Transverse colon (tissue), 4 donors: ENCODE measurements around the gene GALNT18. TPM values are rescaled to one million over a fixed set of nuclear protein-coding genes. Genes with fewer than 3 reads are reported as not detected.

ENCODE experiments used
- DNase-seq: peaks from one replicate; pipeline ENCODE4 v3.0.0-alpha.2; 2019
- H3K27ac ChIP-seq, 4 donors: fragments of 200-600 bp; sonication (generic); 2 replicates each; pipeline ENCODE4 v1.5.1; 2016 to 2018; ENCODE audit warnings: inconsistent platforms in 4 of 4
- H3K27me3 ChIP-seq: fragments of 200-600 bp; sonication (generic); 2 replicates; pipeline ENCODE4 v1.5.1; 2017; ENCODE audit warnings: inconsistent platforms
- H3K36me3 ChIP-seq, 4 donors: fragments of 200-600 bp; sonication (generic); 2 replicates each; pipeline ENCODE4 v1.5.1; 2017 to 2019; ENCODE audit warnings: inconsistent platforms in 4 of 4
- H3K4me1 ChIP-seq, 4 donors: fragments of 200-600 bp; sonication (generic); 2 replicates each; pipeline ENCODE4 v1.5.1; 2017 to 2020; ENCODE audit warnings: inconsistent platforms in 4 of 4
- H3K4me3 ChIP-seq, 4 donors: fragments of 200-600 bp; sonication (generic); 1 replicate in 1 of 4; 2 replicates in 3 of 4; pipeline versions ENCODE4 v1.5.1 to v1.6.1; 2017 to 2019; ENCODE audit warnings: inconsistent platforms in 4 of 4
- H3K9me3 ChIP-seq, 2 donors: fragments of 200-600 bp; sonication (generic); 2 replicates each; pipeline ENCODE4 v1.5.1; 2017 to 2019; ENCODE audit warnings: inconsistent platforms in 2 of 2
- EP300 ChIP-seq: sonication (generic); formaldehyde crosslinking; IDR thresholded peaks from one replicate; pipeline ENCODE4 v1.6.1; 2017; ENCODE audit warnings: antibody characterized with exemption, low read depth
- POLR2A ChIP-seq: fragments of 450-650 bp; IDR thresholded peaks from one replicate; pipeline ENCODE4 v1.6.1; 2016; ENCODE audit warnings: antibody characterized with exemption, mild to moderate bottlenecking, moderate library complexity
- POLR2AphosphoS5 ChIP-seq, 3 donors: sonication (generic); formaldehyde crosslinking; IDR thresholded peaks; one replicate each; pipeline ENCODE4 v1.6.1; 2016; ENCODE audit warnings: antibody characterized with exemption in 3 of 3
- WGBS, 2 donors: methylation state at CpG; one replicate each; pipeline ENCODE4 v1.1.5; 2018; ENCODE audit warnings: low coverage in 1 of 2; 5-methylcytosine and 5-hydroxymethylcytosine counted together
- in situ Hi-C, 4 donors: fragments of 200-750 bp; cut with MboI; loops; one replicate each; pipeline versions ENCODE4 v1.15.0 to v1.15.1; 2017; ENCODE audit warnings: low sequenced_read_pairs in 3 of 4, low pct_ligation_motif_present in 1 of 4, low pct_unique_long_range_greater_than_20kb in 1 of 4
- intact Hi-C: fragments of 100-400 bp; cut with DNase I; formaldehyde crosslinking; loops from one replicate; pipeline ENCODE4 v1.15.1; 2023; ENCODE audit warnings: low total_unique reads
- total RNA-seq, 4 donors: library from RNA; depleted of rRNA; stranded (reverse); fragments of >200 nt; gene quantifications; one replicate each; pipeline ENCODE4 v1.1.0, GENCODE V29; 2016
- TF ChIP-seq, protein P1 (sequence below), 5 experiments: fragments of 200-600 bp in 3 of 5; fragments of 450-650 bp in 2 of 5; sonication (generic) in 3 of 5; IDR thresholded peaks; 1 replicate in 2 of 5; 2 replicates in 3 of 5; pipeline ENCODE4 v1.5.1; 2016 to 2017; ENCODE audit warnings: antibody characterized with exemption in 5 of 5, inconsistent platforms in 3 of 5, mild to moderate bottlenecking in 2 of 5, moderate library complexity in 1 of 5

Gene GALNT18
- total RNA-seq, 4 donors from 2014 or later = 5.6 to 22.1 (median 8.4) TPM

DNA sequence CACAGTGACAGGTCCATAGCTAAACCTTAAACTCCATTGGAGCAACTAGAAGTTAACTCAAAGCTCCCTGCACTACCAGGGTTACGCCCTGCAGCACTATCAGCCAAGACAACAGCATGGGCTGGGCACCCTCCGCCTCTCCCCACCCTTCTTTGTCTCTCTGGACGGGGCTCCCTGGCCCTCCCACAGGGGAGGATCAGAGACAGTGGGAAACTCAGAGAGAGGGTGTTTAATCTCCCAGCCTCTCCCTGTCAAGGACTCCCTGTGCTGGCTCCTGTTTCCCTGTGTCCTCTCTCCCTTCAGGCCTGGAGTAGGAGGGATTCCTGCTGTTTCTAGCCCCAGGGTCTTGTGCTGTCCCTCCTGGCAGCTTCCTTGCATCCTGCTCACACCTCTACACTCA, 211.9 kb downstream of the GALNT18 start:
- intact Hi-C loops = no loop called here
- WGBS, 2 donors = 35% methylated on average over 3 of the region's 3 CpGs; no CpG with 5 or more reads in 1 of the 2 donors
- Histone ChIP-seq H3K27ac (peak overlapping the region; percentile 1 to 78 (median 18)), H3K27me3 (no peaks in the 10 kb centered on the region), H3K9me3 (no peaks in the 10 kb centered on the region), H3K4me1 (peaks cover 24 to 45% (median 31%) of the 10 kb centered on the region in 4 donors), H3K4me3 (no peak overlapping the region), H3K36me3 (no peaks in the 10 kb centered on the region)
- in situ Hi-C loops = no loop called here
- TF ChIP-seq POLR2AphosphoS5 (IDR thresholded peaks at IDR 0.05) (no peak), EP300 (no peak), POLR2A (no peak)
- TF ChIP-seq, protein P1, sequence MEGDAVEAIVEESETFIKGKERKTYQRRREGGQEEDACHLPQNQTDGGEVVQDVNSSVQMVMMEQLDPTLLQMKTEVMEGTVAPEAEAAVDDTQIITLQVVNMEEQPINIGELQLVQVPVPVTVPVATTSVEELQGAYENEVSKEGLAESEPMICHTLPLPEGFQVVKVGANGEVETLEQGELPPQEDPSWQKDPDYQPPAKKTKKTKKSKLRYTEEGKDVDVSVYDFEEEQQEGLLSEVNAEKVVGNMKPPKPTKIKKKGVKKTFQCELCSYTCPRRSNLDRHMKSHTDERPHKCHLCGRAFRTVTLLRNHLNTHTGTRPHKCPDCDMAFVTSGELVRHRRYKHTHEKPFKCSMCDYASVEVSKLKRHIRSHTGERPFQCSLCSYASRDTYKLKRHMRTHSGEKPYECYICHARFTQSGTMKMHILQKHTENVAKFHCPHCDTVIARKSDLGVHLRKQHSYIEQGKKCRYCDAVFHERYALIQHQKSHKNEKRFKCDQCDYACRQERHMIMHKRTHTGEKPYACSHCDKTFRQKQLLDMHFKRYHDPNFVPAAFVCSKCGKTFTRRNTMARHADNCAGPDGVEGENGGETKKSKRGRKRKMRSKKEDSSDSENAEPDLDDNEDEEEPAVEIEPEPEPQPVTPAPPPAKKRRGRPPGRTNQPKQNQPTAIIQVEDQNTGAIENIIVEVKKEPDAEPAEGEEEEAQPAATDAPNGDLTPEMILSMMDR (IDR thresholded peaks at IDR 0.05) = no peak
- DNase-seq = peak; percentile 23

DNA sequence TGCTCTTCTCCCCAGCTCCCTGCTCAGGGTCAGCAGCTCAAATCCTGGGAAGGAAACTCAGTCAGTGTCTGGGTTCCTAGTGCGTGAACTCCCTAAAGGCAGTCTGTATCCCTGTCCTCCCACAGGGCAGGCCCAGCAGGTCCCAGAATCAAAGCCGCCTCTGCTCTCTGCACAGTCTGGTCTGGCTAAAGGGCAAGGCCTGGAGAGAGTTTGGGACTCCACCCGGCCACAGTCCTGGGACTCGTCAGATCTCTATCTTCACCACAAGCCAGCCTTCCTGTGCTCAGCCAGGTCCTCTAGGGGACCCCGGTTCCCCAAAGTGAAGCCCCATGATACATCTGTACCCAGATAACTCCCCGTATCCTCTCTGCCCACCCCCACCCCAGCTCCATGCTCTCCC, 212.6 kb downstream of the GALNT18 start:
- Histone ChIP-seq H3K36me3 (no peaks in the 10 kb centered on the region), H3K27me3 (no peaks in the 10 kb centered on the region), H3K4me1 (peaks cover 24 to 47% (median 31%) of the 10 kb centered on the region in 4 donors), H3K27ac (peak overlapping the region; percentile 5 to 82 (median 49)), H3K9me3 (no peaks in the 10 kb centered on the region), H3K4me3 (no peak overlapping the region)
- in situ Hi-C loops (no loop called here), intact Hi-C loops (no loop called here)
- DNase-seq = no peak
- WGBS, 2 donors = 60 to 77% methylated on average over 1 to 6 of the region's 6 CpGs
- TF ChIP-seq POLR2A = no peak
- TF ChIP-seq EP300 = no peak
- TF ChIP-seq POLR2AphosphoS5 (IDR thresholded peaks at IDR 0.05) = no peak
- TF ChIP-seq, protein P1 (IDR thresholded peaks at IDR 0.05) = no peak

DNA sequence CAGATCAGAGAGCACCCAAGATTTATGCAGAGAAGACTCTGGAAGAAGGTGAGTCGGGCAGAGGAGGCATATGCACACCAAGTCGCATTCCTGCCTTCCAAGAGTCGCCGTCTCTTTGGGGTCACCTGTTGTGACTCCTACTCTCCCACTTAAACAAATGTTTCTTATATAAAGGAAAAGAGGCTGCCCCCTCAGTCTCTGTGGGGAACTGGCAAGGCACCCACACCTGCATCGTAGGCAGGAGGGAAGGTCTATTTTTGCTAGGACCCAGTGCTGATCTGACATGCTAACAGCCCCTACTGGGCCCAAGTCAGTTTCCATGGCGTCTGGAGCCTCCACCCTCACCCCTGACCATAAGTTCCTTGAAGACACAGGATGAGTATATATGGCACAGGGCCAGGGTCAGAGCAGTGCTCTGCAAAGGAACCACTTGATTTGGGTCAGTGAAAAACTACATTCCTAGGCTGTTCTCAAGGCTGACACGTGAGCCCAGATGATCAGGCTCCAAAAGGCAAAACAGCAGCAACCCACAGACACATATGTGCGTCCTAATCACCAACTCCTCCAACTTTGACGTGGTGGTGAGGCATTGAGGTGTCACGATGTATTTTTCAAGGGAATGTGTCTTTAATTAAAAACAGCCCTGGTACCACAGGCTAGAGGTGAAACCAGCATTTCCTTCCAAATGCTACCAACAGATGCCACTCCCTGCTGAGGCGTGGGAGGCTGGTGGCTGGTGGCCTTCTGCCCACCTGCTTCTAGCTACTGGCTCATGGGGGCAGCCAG, 213.2 kb downstream of the GALNT18 start:
- WGBS, 2 donors = 81% methylated on average over 11 of the region's 11 CpGs; no CpG with 5 or more reads in 1 of the 2 donors
- no peak for TF ChIP-seq EP300
- TF ChIP-seq, protein P1 (IDR thresholded peaks at IDR 0.05) = no peak
- TF ChIP-seq POLR2A = no peak
- TF ChIP-seq POLR2AphosphoS5 (IDR thresholded peaks at IDR 0.05) = no peak
- no peak for DNase-seq
- Histone ChIP-seq H3K4me3 (no peak overlapping the region), H3K27ac (peak overlapping the region; percentile 5 to 82 (median 76)), H3K36me3 (no peaks in the 10 kb centered on the region), H3K27me3 (no peaks in the 10 kb centered on the region), H3K4me1 (peaks cover 24 to 51% (median 31%) of the 10 kb centered on the region in 4 donors), H3K9me3 (no peaks in the 10 kb centered on the region)
- in situ Hi-C loops (no loop called here), intact Hi-C loops (no loop called here)

DNA sequence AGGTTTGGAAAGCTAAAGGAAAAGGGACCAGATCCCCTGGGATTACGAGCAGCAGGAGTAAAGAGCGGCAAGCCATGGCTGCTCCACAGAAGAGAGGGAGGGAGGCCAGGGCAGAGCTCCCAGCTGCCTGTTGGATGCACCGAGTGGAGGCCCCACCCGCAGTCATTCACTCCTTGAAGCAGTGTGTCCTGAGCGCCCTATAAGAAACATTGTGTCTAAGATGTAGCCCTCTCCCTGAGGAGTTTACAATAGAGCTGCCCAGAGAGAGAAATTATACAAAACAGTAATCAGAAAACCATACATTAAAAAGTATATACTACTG, 214.1 kb downstream of the GALNT18 start:
- peak overlapping the region; percentile 74 to 82 (median 77) for H3K27ac ChIP-seq
- intact Hi-C loops = no loop called here
- in situ Hi-C loops = no loop called here
- 20 to 62% methylated on average over 1 to 5 of the region's 5 CpGs for WGBS, 2 donors
- TF ChIP-seq EP300 (no peak), POLR2AphosphoS5 (IDR thresholded peaks at IDR 0.05) (no peak), POLR2A (no peak)
- TF ChIP-seq, protein P1 (IDR thresholded peaks at IDR 0.05) = no peak
- H3K27me3 ChIP-seq = no peaks in the 10 kb centered on the region
- no peak overlapping the region for H3K4me3 ChIP-seq
- peaks cover 29 to 51% (median 31%) of the 10 kb centered on the region in 4 donors for H3K4me1 ChIP-seq
- no peaks in the 10 kb centered on the region for H3K36me3 ChIP-seq
- DNase-seq = no peak
- H3K9me3 ChIP-seq = no peaks in the 10 kb centered on the region
